ENCODE measurements around the gene SPAG17.

GRCh38 chr1:118028267-118028666, 156.8 kb downstream of the SPAG17 start:
- TF ChIP-seq CTCF (IDR thresholded peaks at IDR 0.05; ENCODE audit: low read depth, low read length) (no peak), EZH2phosphoT487 (IDR thresholded peaks at IDR 0.05; ENCODE audit: low read depth) (no peak)

Measured in OCI-LY3 (cell line).